DOHH2 (cell line): Measurements from ENCODE around the gene MRPS12.

Source experiments
- EZH2phosphoT487 ChIP-seq: fragments of 200-600 bp; sonication (generic); IDR thresholded peaks from 2 replicates; pipeline ENCODE4 v1.6.1; 2017; ENCODE audit warnings: borderline replicate concordance, mild to moderate bottlenecking, antibody characterized with exemption, low read length, moderate library complexity, mixed read lengths
- TF ChIP-seq, protein P1 (sequence below): fragments of 200-600 bp; sonication (generic); IDR thresholded peaks from one replicate; pipeline ENCODE4 v1.5.1; 2014; ENCODE audit warnings: antibody characterized with exemption, mild to moderate bottlenecking, low read depth, low read length; ENCODE audit not compliant: poor library complexity, severe bottlenecking

DNA sequence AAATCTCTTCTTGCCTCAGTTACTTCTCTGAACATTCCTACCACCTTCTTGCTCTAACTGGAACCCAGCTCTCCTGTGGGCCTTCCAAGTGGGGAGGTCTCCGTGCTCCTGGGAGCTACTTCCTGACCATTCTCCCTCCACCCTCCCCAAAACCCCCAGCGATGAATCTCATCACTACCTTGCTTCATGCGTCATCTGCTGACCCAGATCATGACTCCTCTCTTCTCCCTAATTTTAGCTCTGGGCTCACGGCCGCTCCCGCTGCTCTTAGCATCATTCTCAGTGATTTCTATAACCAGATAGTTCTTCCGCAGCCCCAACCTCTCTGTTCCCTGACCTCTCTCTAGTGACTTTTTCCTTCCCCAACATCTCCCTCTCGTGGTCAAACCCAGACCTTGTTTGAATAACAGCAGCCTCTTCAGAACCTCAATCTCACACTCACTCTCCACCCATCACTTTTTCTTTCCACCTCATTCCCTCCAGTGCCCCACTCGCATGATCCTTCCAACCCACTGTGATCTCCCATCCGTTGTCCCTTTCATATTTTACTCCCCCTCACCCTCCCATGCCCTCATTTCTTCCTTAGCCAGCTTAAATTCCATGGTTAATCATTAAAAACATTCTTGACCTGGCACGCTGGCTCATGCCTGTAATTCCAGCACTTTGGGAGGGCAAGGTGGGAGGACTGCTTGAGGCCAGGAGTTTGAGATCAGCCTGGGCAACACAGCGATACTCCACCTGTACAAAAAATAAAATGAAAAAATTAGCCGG, 21.8 kb downstream of the MRPS12 start:
- TF ChIP-seq, protein P1, sequence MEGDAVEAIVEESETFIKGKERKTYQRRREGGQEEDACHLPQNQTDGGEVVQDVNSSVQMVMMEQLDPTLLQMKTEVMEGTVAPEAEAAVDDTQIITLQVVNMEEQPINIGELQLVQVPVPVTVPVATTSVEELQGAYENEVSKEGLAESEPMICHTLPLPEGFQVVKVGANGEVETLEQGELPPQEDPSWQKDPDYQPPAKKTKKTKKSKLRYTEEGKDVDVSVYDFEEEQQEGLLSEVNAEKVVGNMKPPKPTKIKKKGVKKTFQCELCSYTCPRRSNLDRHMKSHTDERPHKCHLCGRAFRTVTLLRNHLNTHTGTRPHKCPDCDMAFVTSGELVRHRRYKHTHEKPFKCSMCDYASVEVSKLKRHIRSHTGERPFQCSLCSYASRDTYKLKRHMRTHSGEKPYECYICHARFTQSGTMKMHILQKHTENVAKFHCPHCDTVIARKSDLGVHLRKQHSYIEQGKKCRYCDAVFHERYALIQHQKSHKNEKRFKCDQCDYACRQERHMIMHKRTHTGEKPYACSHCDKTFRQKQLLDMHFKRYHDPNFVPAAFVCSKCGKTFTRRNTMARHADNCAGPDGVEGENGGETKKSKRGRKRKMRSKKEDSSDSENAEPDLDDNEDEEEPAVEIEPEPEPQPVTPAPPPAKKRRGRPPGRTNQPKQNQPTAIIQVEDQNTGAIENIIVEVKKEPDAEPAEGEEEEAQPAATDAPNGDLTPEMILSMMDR: peak; percentile 55
- no peak for TF ChIP-seq EZH2phosphoT487
